Neural progenitor cell (in vitro differentiated cells): ENCODE measurements around the gene PXDN. TPM values are rescaled to one million over a fixed set of nuclear protein-coding genes. Genes with fewer than 3 reads are reported as not detected.

Source experiments
- DNase-seq: peaks from one replicate; pipeline ENCODE4 v3.0.0-alpha.2; 2016; ENCODE audit warnings: low spot score
- H2AFZ ChIP-seq: fragments of 200-600 bp; sonication (generic); replicated peaks from 2 replicates; pipeline ENCODE4 v1.6.1; 2016; ENCODE audit warnings: antibody characterized with exemption
- H3F3A ChIP-seq: fragments of 200-600 bp; sonication (generic); 2 replicates; pipeline ENCODE4 v1.6.1; 2016; ENCODE audit warnings: antibody characterized with exemption, low read depth
- H3K27ac ChIP-seq: fragments of 200-600 bp; sonication (generic); 2 replicates; pipeline ENCODE4 v1.5.1; 2016; ENCODE audit warnings: mild to moderate bottlenecking
- H3K27me3 ChIP-seq: fragments of 200-600 bp; sonication (generic); 2 replicates; pipeline ENCODE4 v1.6.1; 2016; ENCODE audit warnings: mild to moderate bottlenecking, moderate library complexity
- H3K36me3 ChIP-seq: fragments of 200-600 bp; sonication (generic); 2 replicates; pipeline ENCODE4 v1.5.1; 2016
- H3K4me1 ChIP-seq: fragments of 200-600 bp; sonication (generic); 2 replicates; pipeline ENCODE4 v1.6.1; 2016; ENCODE audit warnings: mixed run types
- H3K4me2 ChIP-seq: fragments of 200-600 bp; sonication (generic); 2 replicates; pipeline ENCODE4 v1.6.1; 2016
- H3K4me3 ChIP-seq: fragments of 200-600 bp; sonication (generic); 2 replicates; pipeline ENCODE4 v1.5.1; 2016
- H3K79me2 ChIP-seq: fragments of 200-600 bp; sonication (generic); 2 replicates; pipeline ENCODE4 v1.6.1; 2016; ENCODE audit warnings: low read depth
- H3K9ac ChIP-seq: fragments of 200-600 bp; sonication (generic); 2 replicates; pipeline ENCODE4 v1.6.1; 2016
- H3K9me3 ChIP-seq: fragments of 200-600 bp; sonication (generic); 2 replicates; pipeline ENCODE4 v1.5.1; 2016; ENCODE audit warnings: low read depth
- H4K20me1 ChIP-seq: fragments of 200-600 bp; sonication (generic); 2 replicates; pipeline ENCODE4 v1.6.1; 2016; ENCODE audit warnings: low read depth
- H3K27ac Mint-ChIP-seq: 3 replicates; pipeline ENCODE4 v1.8.0; 2021; ENCODE audit warnings: mixed read lengths
- H3K27me3 Mint-ChIP-seq: 2 replicates; pipeline ENCODE4 v1.8.0; 2022; ENCODE audit warnings: low read depth, mild to moderate bottlenecking, inconsistent platforms, moderate library complexity, mixed read lengths; ENCODE audit not compliant: insufficient read depth
- H3K36me3 Mint-ChIP-seq: 3 replicates; pipeline ENCODE4 v1.8.0; 2021; ENCODE audit warnings: mixed read lengths
- H3K4me1 Mint-ChIP-seq: 3 replicates; pipeline ENCODE4 v1.8.0; 2021; ENCODE audit warnings: mixed read lengths
- H3K4me3 Mint-ChIP-seq: 3 replicates; pipeline ENCODE4 v1.8.0; 2021; ENCODE audit warnings: mild to moderate bottlenecking, moderate library complexity, mixed read lengths
- H3K9me3 Mint-ChIP-seq: 3 replicates; pipeline ENCODE4 v1.8.0; 2020; ENCODE audit warnings: mixed read lengths
- CTCF ChIP-seq: fragments of 200-600 bp; sonication (generic); IDR thresholded peaks from 2 replicates; pipeline ENCODE4 v1.5.1; 2017; ENCODE audit warnings: antibody characterized with exemption, mild to moderate bottlenecking
- EZH2 ChIP-seq: fragments of 200-600 bp; sonication (generic); IDR thresholded peaks from 2 replicates; pipeline ENCODE4 v1.6.1; 2017; ENCODE audit warnings: antibody characterized with exemption, mild to moderate bottlenecking, moderate library complexity
- EZH2phosphoT487 ChIP-seq: fragments of 200-600 bp; sonication (generic); IDR thresholded peaks from 2 replicates; pipeline ENCODE4 v1.6.1; 2017; ENCODE audit warnings: antibody characterized with exemption
- total RNA-seq: library from RNA; depleted of rRNA; stranded (reverse); fragments of >200 nt; gene quantifications from 2 replicates; pipeline ENCODE4 v1.2.3, GENCODE V29; 2015; ENCODE audit warnings: low replicate concordance

Gene PXDN
- total RNA-seq, 1 donor from 2014 or later, result 118 TPM

- Histone ChIP-seq H2AFZ (no peak overlapping the region), H4K20me1 (no peaks in the 10 kb centered on the region), H3K79me2 (no peaks in the 10 kb centered on the region), H3K4me3 (no peak overlapping the region), H3K4me1 (peaks cover under 1% of the 10 kb centered on the region), H3K9ac (no peak overlapping the region), H3K27ac (no peak overlapping the region), H3K27me3 (no peaks in the 10 kb centered on the region), H3K36me3 (peaks cover 5% of the 10 kb centered on the region), H3F3A (peaks cover under 1% of the 10 kb centered on the region), H3K9me3 (no peaks in the 10 kb centered on the region), H3K4me2 (no peak overlapping the region)
- Mint-ChIP-seq H3K36me3 (peaks cover 41% of the 10 kb centered on the region), H3K4me1 (no peaks in the 10 kb centered on the region), H3K9me3 (peaks cover 5% of the 10 kb centered on the region), H3K27ac (no peak overlapping the region), H3K27me3 (peaks cover 4% of the 10 kb centered on the region), H3K4me3 (no peak overlapping the region)
- no peak for TF ChIP-seq EZH2phosphoT487
- no peak for TF ChIP-seq CTCF
- no peak for TF ChIP-seq EZH2
- no peak for DNase-seq
Observed at GRCh38 chr2:1631292-1632001, 112.9 kb downstream of the PXDN start.

- H3K4me3 Mint-ChIP-seq, result no peak overlapping the region
- peaks cover 33% of the 10 kb centered on the region for H3K36me3 Mint-ChIP-seq
- Histone ChIP-seq H3K4me2 (no peak overlapping the region), H3K79me2 (no peaks in the 10 kb centered on the region), H2AFZ (no peak overlapping the region), H3K4me1 (peaks cover 18% of the 10 kb centered on the region), H3K9me3 (no peaks in the 10 kb centered on the region), H3K27ac (no peak overlapping the region), H3K36me3 (peaks cover 5% of the 10 kb centered on the region), H3K4me3 (no peak overlapping the region), H4K20me1 (no peaks in the 10 kb centered on the region), H3K27me3 (no peaks in the 10 kb centered on the region), H3F3A (peaks cover 19% of the 10 kb centered on the region), H3K9ac (no peak overlapping the region)
- H3K27me3 Mint-ChIP-seq, result peaks cover 4% of the 10 kb centered on the region
- no peak overlapping the region for H3K27ac Mint-ChIP-seq
- DNase-seq, result no peak
- TF ChIP-seq EZH2 (no peak), EZH2phosphoT487 (no peak), CTCF (no peak)
- H3K4me1 Mint-ChIP-seq, result peaks cover 14% of the 10 kb centered on the region
- H3K9me3 Mint-ChIP-seq, result peaks cover 5% of the 10 kb centered on the region
Observed at GRCh38 chr2:1628893-1629292, 115.4 kb downstream of the PXDN start.

- H3K9ac ChIP-seq, result no peak overlapping the region
- no peak overlapping the region for H3K27ac ChIP-seq
- H3K4me2 ChIP-seq, result no peak overlapping the region
- H3F3A ChIP-seq, result peaks cover 19% of the 10 kb centered on the region
- H3K4me3 ChIP-seq, result no peak overlapping the region
- Mint-ChIP-seq H3K4me3 (no peak overlapping the region), H3K36me3 (peaks cover 27% of the 10 kb centered on the region), H3K9me3 (peaks cover 5% of the 10 kb centered on the region), H3K4me1 (peaks cover 14% of the 10 kb centered on the region), H3K27ac (peak overlapping the region; percentile 51), H3K27me3 (peaks cover 4% of the 10 kb centered on the region)
- no peaks in the 10 kb centered on the region for H3K9me3 ChIP-seq
- H3K27me3 ChIP-seq, result no peaks in the 10 kb centered on the region
- TF ChIP-seq CTCF (no peak), EZH2phosphoT487 (no peak), EZH2 (no peak)
- peaks cover 5% of the 10 kb centered on the region for H3K36me3 ChIP-seq
- H4K20me1 ChIP-seq, result no peaks in the 10 kb centered on the region
- peaks cover 18% of the 10 kb centered on the region for H3K4me1 ChIP-seq
- no peak overlapping the region for H2AFZ ChIP-seq
- DNase-seq, result no peak
- no peaks in the 10 kb centered on the region for H3K79me2 ChIP-seq
Observed at GRCh38 chr2:1627628-1628381, 116.5 kb downstream of the PXDN start.
